Measurements from ENCODE around the gene TAF1. TPM values are rescaled to one million over a fixed set of nuclear protein-coding genes. Genes with fewer than 3 reads are reported as not detected.

TAF1 gene
- polyA plus RNA-seq, 1 donor (not counting 4 experiments of a cell fraction or from before 2014, with no cell fraction given) = 13.3 TPM

DNA sequence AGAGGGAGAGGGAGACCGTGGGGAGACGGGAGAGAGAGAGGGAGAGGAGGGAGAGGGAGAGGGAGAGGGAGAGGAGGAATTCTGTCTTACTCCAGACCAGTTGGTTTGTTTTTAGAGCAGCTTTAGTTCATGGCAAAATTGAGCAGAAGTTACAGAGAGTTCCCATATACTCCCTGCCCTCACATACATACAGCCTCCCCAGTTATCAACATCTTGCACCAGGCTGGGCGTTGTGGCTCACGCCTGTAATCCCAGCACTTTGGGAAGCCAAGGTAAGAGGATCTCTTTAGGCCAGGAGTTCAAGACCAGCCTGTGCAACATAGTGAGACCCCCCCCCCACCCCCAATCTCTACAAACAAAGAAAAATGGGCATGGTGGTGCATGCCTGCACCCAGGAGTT, 86.9 kb downstream of the TAF1 start:
- Histone ChIP-seq H3K9me3 (ENCODE audit: control insufficient read depth, low read depth, low read length) (no peaks in the 10 kb centered on the region), H3K4me2 (ENCODE audit: control insufficient read depth, extremely low read depth, insufficient read depth, low read depth, low read length) (no peak overlapping the region), H3K4me1 (ENCODE audit: control insufficient read depth, extremely low read depth, insufficient read depth, low read length) (no peaks in the 10 kb centered on the region), H3K27ac (ENCODE audit: control insufficient read depth, insufficient read depth, low read length) (no peak overlapping the region), H3K79me2 (ENCODE audit: control insufficient read depth, insufficient read depth, low read length) (no peaks in the 10 kb centered on the region), H3K9ac (ENCODE audit: control insufficient read depth, extremely low read depth, insufficient read depth, low read length) (no peak overlapping the region), H3K36me3 (ENCODE audit: control insufficient read depth in 2 of 2, extremely low read depth in 1 of 2, insufficient read depth in 2 of 2, low read length in 2 of 2) (peaks cover 0 to 6% of the 10 kb centered on the region in 2 experiments), H2AFZ (ENCODE audit: control insufficient read depth, low read length) (no peak overlapping the region), H3K9me1 (ENCODE audit: control insufficient read depth, extremely low read depth, insufficient read depth, low read length) (no peaks in the 10 kb centered on the region), H4K20me1 (ENCODE audit: control insufficient read depth, extremely low read depth, insufficient read depth, low read length) (no peaks in the 10 kb centered on the region), H3K4me3 (ENCODE audit: control insufficient read depth in 2 of 3, extremely low read depth in 1 of 3, insufficient read depth in 2 of 3, low read depth in 1 of 3, low read length in 3 of 3) (no peak overlapping the region), H3K27me3 (ENCODE audit: control insufficient read depth, extremely low read depth, insufficient read depth, low read length) (no peaks in the 10 kb centered on the region)
- TF ChIP-seq, protein P1, sequence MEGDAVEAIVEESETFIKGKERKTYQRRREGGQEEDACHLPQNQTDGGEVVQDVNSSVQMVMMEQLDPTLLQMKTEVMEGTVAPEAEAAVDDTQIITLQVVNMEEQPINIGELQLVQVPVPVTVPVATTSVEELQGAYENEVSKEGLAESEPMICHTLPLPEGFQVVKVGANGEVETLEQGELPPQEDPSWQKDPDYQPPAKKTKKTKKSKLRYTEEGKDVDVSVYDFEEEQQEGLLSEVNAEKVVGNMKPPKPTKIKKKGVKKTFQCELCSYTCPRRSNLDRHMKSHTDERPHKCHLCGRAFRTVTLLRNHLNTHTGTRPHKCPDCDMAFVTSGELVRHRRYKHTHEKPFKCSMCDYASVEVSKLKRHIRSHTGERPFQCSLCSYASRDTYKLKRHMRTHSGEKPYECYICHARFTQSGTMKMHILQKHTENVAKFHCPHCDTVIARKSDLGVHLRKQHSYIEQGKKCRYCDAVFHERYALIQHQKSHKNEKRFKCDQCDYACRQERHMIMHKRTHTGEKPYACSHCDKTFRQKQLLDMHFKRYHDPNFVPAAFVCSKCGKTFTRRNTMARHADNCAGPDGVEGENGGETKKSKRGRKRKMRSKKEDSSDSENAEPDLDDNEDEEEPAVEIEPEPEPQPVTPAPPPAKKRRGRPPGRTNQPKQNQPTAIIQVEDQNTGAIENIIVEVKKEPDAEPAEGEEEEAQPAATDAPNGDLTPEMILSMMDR (optimal IDR thresholded peaks at IDR 0.05 in 1 of 3, IDR thresholded peaks at IDR 0.05 in 1 of 3, conservative IDR thresholded peaks at IDR 0.05 in 1 of 3; ENCODE audit: extremely low read depth in 1 of 3, insufficient read depth in 2 of 3, low read length in 3 of 3) = no peak
- TF ChIP-seq EZH2 (IDR thresholded peaks at IDR 0.05; ENCODE audit: low read length) = no peak
- FAIRE-seq (no peak), DNase-seq (ENCODE audit: low read depth, low spot score) (no peak)
- dilution Hi-C loops (cut with MboI; ENCODE audit: extremely low pct_ligation_motif_present, low sequenced_read_pairs) = no loop called here

DNA sequence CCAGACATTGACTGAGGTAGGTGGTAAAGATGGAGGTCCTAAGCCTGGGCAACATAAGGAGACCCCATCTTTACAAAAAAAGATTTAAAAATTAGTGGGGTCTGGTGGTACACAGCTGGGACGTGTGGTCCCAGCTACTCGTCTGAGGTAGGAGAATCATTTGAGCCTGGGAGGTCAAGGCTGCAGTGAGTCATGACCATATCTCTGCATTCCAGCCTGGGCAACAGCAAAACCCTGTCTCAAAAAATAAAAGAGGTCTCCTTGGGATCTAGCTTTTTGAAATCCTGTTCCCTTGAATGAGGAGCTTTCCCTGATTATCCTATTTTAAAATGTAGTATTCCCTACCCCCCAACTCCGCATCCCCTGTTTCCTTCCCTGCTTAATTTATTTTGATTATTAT, 88.1 kb downstream of the TAF1 start:
- H3K36me3 ChIP-seq (ENCODE audit: control insufficient read depth in 2 of 2, extremely low read depth in 1 of 2, insufficient read depth in 2 of 2, low read length in 2 of 2) = peaks cover 0 to 8% of the 10 kb centered on the region in 2 experiments

More for the DNA sequence above, 88.1 kb downstream of the TAF1 start:
- dilution Hi-C loops (cut with MboI; ENCODE audit: extremely low pct_ligation_motif_present, low sequenced_read_pairs) = no loop called here
- no peak overlapping the region for H3K27ac ChIP-seq (ENCODE audit: control insufficient read depth, insufficient read depth, low read length)
- H3K9me3 ChIP-seq (ENCODE audit: control insufficient read depth, low read depth, low read length) = no peaks in the 10 kb centered on the region
- DNase-seq (ENCODE audit: low read depth, low spot score) = no peak
- no peak overlapping the region for H2AFZ ChIP-seq (ENCODE audit: control insufficient read depth, low read length)
- H3K4me1 ChIP-seq (ENCODE audit: control insufficient read depth, extremely low read depth, insufficient read depth, low read length) = no peaks in the 10 kb centered on the region
- TF ChIP-seq EZH2 (IDR thresholded peaks at IDR 0.05; ENCODE audit: low read length) = no peak
- TF ChIP-seq, protein P1 (optimal IDR thresholded peaks at IDR 0.05 in 1 of 3, IDR thresholded peaks at IDR 0.05 in 1 of 3, conservative IDR thresholded peaks at IDR 0.05 in 1 of 3; ENCODE audit: extremely low read depth in 1 of 3, insufficient read depth in 2 of 3, low read length in 3 of 3) = no peak
- H3K9ac ChIP-seq (ENCODE audit: control insufficient read depth, extremely low read depth, insufficient read depth, low read length) = no peak overlapping the region
- no peak for FAIRE-seq
- no peak overlapping the region for H3K4me3 ChIP-seq (ENCODE audit: control insufficient read depth in 2 of 3, extremely low read depth in 1 of 3, insufficient read depth in 2 of 3, low read depth in 1 of 3, low read length in 3 of 3)
- H4K20me1 ChIP-seq (ENCODE audit: control insufficient read depth, extremely low read depth, insufficient read depth, low read length) = no peaks in the 10 kb centered on the region
- H3K9me1 ChIP-seq (ENCODE audit: control insufficient read depth, extremely low read depth, insufficient read depth, low read length) = no peaks in the 10 kb centered on the region
- H3K79me2 ChIP-seq (ENCODE audit: control insufficient read depth, insufficient read depth, low read length) = no peaks in the 10 kb centered on the region
- no peaks in the 10 kb centered on the region for H3K27me3 ChIP-seq (ENCODE audit: control insufficient read depth, extremely low read depth, insufficient read depth, low read length)
- no peak overlapping the region for H3K4me2 ChIP-seq (ENCODE audit: control insufficient read depth, extremely low read depth, insufficient read depth, low read depth, low read length)
